Activated CD8-positive, alpha-beta memory T cell treated with anti-CD3 and anti-CD28 coated beads for 1 hour (primary cell): Measurements from ENCODE around the gene CALM3.

Experiments
- DNase-seq, 2 donors: peaks; one replicate each; pipeline ENCODE4 v3.0.0-alpha.2; 2020; ENCODE audit warnings: low read depth in 1 of 2; ENCODE audit errors: extremely low read depth in 1 of 2

Gene CALM3

GRCh38 chr19:46599716-46600373 is 1.3 kb upstream of the CALM3 start:
- DNase-seq: no peak

GRCh38 chr19:46600384-46601317 is 479 bp upstream of the CALM3 start:
- DNase-seq: peak; percentile 92 to 94

DNA sequence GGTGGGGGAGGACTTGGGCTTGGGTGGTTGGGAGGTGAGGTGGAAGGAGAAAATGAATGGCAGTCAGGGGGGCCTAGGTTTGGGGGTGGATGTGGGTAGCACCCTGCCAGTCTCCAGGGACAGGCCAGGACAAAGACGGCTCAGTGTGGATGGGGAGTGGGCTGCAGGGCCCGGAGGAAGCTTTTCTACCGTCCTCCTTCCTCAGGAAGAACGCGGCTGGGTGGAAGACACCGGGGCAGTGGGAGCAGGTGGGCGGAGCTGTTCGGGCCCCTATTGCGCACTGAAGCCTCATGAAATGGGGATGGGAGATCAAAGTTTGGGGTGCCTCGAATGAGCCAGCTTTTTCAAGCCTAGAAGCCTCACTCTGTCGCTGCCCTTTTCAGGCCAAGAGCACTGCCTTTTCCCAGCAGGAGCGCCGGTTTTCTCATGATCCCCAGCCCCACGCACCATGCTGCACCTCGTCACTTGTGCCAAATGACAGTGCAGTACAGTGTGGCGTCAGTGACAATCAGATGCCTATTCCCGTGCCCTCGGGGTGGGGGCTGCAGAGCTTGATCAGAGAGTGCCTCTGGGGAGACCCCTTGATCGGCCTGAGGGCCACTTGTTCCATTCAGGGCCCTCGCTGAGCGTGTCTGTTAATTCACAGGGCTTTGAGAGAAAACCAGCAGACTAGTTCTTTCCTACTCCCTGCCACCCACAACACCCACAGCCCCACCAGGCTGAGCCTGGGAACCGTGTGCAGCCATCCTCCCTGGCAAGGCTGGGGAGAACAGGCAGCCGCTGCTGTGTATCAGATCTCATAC is 1.5 kb downstream of the CALM3 start:
- no peak for DNase-seq

DNA sequence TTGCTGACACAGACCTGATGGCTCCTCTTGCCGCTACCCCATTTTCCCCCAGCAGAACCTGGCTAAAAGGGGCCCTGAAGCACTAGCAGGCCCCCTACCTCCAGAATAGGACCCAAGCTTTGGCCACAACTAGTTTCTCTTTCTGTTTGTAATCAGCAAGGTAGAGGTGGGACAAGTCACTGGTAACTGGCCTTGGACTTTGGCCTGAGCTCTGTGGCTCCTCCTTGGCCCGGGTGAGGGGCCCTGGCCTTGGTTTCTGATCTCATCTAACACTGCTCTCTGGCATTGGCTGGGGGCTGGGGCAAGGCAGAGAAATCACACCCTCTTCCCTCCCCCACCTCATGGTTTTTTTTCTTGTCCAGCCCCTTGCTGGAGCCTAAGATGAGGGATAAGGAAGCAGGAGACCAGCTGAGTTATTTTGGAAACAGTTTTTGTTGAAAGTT is 2.1 kb downstream of the CALM3 start:
- DNase-seq: no peak

DNA sequence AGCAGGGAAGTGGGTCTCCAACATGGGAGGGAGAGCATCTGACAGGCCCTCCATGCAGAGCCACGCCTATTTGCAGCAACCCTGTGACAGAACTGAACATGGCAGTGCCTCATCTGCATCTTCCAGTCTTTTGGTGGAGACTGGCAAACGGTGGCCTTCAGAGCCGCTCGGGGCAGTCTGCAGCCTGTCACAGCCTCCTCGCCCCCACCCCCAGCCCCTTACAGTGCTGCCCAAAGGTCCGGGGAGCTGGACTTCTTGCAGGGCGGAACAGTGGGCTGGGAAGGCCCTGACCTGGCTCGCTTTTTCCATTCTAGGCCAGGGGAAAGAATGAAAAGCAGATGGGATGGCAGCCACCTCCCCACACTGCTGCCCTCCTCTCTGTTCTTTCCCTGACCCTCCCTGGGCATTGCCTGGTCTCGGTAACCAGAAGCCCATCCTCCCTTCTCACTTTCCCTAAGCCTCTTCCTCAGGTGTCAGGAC is 2.7 kb downstream of the CALM3 start:
- no peak for DNase-seq

GRCh38 chr19:46604781-46605355 is 3.7 kb downstream of the CALM3 start:
- DNase-seq: no peak

DNA sequence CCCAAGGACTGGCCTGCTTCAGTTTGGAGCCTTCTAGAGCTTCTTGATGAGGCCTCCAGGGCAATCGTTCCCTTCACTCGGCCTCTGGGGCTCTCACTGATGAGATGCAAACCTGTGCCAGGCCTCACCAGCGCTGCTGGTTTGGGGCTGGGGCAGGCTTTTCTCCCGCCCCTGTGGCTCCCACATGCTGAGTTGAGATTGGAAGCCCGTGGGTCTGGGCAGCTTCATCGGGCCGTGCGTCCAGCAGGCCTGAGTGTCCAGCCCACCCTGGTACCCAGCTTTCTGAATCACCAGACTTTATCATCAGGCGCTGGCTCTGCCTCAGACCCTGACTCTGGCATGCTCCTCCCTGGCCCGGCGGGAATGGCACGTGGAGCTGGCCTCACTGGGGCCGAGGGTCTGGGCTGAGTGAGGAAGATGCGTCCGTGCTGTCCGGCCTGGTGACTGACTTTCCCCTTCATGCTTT is 4.3 kb downstream of the CALM3 start:
- DNase-seq: no peak

GRCh38 chr19:46606019-46606418 is 4.9 kb downstream of the CALM3 start:
- DNase-seq: no peak

- DNase-seq: no peak
Measured at GRCh38 chr19:46606681-46607447, 5.7 kb downstream of the CALM3 start.

DNA sequence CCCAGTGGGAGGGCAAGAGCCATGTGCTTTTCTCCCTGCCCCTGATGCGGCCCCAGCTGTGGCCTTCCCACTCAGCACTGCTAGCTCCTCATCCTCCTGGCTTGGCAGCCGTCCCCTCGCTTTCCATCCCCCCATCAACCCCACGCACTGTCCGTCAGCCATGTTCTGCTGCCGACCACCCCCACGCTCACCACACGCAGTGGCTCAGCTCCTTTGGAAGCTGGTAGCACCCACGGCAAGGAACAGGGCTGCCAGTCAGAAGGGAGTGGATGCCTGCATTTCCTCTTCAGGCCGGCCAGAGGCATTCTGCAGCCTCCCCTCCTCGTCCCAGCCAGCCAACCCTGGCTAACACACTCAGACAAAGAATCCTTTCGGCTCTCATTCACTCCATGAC is 6.3 kb downstream of the CALM3 start:
- no peak for DNase-seq

DNA sequence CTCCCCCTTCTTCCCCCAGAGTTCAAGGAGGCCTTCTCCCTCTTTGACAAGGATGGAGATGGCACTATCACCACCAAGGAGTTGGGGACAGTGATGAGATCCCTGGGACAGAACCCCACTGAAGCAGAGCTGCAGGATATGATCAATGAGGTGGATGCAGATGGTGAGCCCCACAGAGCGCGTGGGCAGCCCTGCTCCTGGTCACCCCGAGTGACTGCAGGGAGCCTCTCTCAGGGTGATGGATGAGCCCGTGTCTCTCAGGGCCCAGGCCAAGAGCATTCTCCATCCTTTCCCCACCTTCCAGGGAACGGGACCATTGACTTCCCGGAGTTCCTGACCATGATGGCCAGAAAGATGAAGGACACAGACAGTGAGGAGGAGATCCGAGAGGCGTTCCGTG is 7.0 kb downstream of the CALM3 start:
- no peak for DNase-seq

DNA sequence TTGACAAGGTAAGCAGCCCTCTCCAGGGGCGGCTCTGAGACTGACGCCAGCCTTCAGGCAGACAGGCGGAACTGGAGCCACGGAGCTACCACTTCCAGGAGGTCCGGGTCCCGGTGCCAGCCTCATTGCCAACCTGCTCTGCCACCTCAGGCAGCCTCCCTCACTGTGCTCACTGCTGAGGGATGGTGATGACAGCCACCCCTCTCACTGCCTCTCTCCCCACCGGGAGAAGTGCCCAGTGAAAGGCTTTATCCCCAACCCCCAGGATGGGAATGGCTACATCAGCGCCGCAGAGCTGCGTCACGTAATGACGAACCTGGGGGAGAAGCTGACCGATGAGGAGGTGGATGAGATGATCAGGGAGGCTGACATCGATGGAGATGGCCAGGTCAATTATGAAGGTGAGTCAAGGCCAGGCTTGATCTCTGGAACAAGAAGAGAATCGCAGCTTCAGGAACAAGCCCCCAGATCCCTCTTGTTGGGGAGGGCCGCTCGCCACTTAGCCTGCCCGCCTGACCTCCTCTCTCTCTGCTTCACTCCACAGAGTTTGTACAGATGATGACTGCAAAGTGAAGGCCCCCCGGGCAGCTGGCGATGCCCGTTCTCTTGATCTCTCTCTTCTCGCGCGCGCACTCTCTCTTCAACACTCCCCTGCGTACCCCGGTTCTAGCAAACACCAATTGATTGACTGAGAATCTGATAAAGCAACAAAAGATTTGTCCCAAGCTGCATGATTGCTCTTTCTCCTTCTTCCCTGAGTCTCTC is 7.6 kb downstream of the CALM3 start:
- DNase-seq: no peak

GRCh38 chr19:46609511-46610412 is 8.6 kb downstream of the CALM3 start:
- DNase-seq: no peak

- no peak for DNase-seq
Measured at GRCh38 chr19:46610413-46610775, 9.3 kb downstream of the CALM3 start.

GRCh38 chr19:46610851-46611770 is 10.0 kb downstream of the CALM3 start:
- no peak for DNase-seq

- DNase-seq: no peak
Measured at GRCh38 chr19:46611776-46612175, 10.6 kb downstream of the CALM3 start.

- no peak for DNase-seq
Measured at GRCh38 chr19:46613525-46613924, 12.4 kb downstream of the CALM3 start.
